Superior temporal gyrus (tissue), 1 donor: Measurements from ENCODE around the gene DYNLT1.
"Not testable (repeated sequence)": the region's sequence is repeated elsewhere in the genome, so short reads cannot be mapped to it uniquely, and the experiment has no call there.

Source experiments
- DNase-seq: peaks from one replicate; pipeline ENCODE4 v3.0.0-alpha.2; 2016; ENCODE audit errors: extremely low spot score

DYNLT1 gene

GRCh38 chr6:158624684-158625682 is 19.6 kb downstream of the DYNLT1 start:
- DNase-seq: no peak

GRCh38 chr6:158622545-158623190 is 21.9 kb downstream of the DYNLT1 start:
- no peak for DNase-seq

GRCh38 chr6:158621694-158622544 is 22.6 kb downstream of the DYNLT1 start:
- DNase-seq: no peak

GRCh38 chr6:158620963-158621693 is 23.4 kb downstream of the DYNLT1 start:
- no peak for DNase-seq

- no peak for DNase-seq
Observed at GRCh38 chr6:158619922-158620801, 24.4 kb downstream of the DYNLT1 start.

- DNase-seq: not testable (repeated sequence)
Observed at GRCh38 chr6:158618289-158618688, 26.3 kb downstream of the DYNLT1 start.

GRCh38 chr6:158614606-158615005 is 29.9 kb downstream of the DYNLT1 start:
- DNase-seq: not testable (repeated sequence)

GRCh38 chr6:158611541-158612370 is 32.8 kb downstream of the DYNLT1 start:
- no peak for DNase-seq

- no peak for DNase-seq
Observed at GRCh38 chr6:158611039-158611438, 33.5 kb downstream of the DYNLT1 start.

GRCh38 chr6:158610319-158610968 is 34.1 kb downstream of the DYNLT1 start:
- DNase-seq: no peak

- DNase-seq: no peak
Observed at GRCh38 chr6:158609455-158610155, 34.9 kb downstream of the DYNLT1 start.

- DNase-seq: no peak
Observed at GRCh38 chr6:158608221-158608620, 36.3 kb downstream of the DYNLT1 start.

- no peak for DNase-seq
Observed at GRCh38 chr6:158607411-158608170, 37.0 kb downstream of the DYNLT1 start.

GRCh38 chr6:158606935-158607334 is 37.6 kb downstream of the DYNLT1 start:
- DNase-seq: no peak

GRCh38 chr6:158606011-158606410 is 38.5 kb downstream of the DYNLT1 start:
- DNase-seq: not testable (repeated sequence)

GRCh38 chr6:158605266-158605878 is 39.2 kb downstream of the DYNLT1 start:
- peak; percentile 91 for DNase-seq

- DNase-seq: no peak
Observed at GRCh38 chr6:158604048-158604406, 40.5 kb downstream of the DYNLT1 start.
